COLO829 (cell line): Measurements from ENCODE around the gene SSH2.
"Not testable (repeated sequence)": the region's sequence is repeated elsewhere in the genome, so short reads cannot be mapped to it uniquely, and the experiment has no call there.

Experiments used
- DNase-seq: peaks from one replicate; pipeline ENCODE4 v3.0.0; 2012; ENCODE audit warnings: low spot score

The SSH2 gene

DNA sequence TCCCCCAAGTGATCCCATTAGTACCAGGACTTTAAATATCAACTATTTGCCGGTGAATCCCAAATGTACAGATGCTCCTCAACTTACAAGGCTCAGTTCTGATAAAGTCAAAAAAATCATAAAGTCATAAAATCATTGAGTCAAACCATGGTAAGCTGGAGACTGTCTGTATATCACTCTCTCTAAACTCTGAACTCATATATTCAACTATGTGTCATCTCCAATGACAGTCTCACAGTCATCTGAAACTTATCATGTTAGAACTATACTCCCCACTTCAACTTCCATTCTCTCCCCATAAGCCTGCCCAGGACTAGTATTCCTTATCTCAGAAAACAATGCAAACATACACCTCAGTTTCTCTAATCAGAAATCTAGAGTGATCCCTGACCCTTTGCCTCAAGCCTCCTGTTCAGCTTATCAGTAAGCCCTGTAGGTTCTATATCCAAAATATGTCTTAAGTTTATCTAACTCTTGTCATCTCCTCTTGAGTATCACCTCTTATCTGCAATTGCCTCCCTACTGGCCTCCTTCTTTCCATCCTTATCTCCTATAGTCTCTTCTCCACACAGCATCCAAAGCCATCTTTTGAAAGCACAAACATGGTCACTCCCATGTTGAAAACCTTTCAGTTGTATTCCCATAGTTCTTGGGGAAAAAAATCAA lies 55.0 kb downstream of the SSH2 start:
- no peak for DNase-seq

DNA sequence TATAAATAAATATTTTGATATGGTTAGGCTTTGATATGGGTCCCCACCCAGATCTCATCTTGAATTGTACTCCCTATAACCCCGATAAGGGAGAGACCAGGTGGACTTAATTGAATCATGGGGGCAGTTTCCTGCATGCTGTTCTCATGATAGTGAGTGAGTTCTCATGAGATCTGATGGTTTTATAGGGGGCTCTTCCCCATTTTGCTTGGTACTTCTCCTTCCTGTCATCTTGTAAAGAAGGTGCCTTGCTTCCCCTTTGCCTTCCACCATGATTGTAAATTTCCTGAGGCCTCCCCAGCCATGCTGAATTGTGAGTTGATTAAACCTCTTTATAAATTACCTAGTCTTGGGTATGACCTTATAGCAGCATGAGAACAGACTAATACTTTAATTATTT lies 55.7 kb downstream of the SSH2 start:
- not testable (repeated sequence) for DNase-seq

GRCh38 chr17:29873476-29873875 lies 56.6 kb downstream of the SSH2 start:
- no peak for DNase-seq

DNA sequence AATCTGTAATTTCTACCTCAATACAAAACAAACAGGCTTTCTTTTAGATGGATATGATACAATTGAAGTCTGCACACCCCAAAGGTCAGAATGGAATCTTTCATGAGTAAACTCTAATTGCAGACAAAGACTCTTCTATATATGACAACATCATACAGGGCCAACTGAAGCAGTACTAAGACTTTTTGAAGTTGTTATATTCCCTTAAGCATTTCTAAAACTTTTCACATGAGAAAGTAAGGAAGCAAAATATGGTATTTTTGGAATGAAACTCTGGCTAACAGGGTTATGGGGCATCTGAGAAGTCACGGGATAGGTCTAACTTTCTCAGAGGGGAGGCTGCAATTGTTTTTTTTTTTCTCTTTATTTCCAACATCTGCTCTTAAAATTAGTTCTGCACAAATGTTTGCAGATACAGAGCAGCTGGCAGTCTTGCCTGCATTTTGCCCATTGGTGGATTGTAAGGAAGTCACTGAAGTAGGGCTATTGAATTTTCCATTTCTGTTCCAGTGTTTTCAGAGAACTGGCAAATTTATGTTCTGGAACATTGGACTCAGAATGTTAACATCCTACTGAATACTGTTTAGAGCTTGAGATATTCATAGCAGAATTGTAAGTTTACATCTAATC lies 59.1 kb downstream of the SSH2 start:
- peak; percentile 58 for DNase-seq

GRCh38 chr17:29867643-29868181 lies 62.3 kb downstream of the SSH2 start:
- DNase-seq: no peak

- DNase-seq: no peak
These were observed 63.2 kb downstream of the SSH2 start for GRCh38 chr17:29866746-29867404.

GRCh38 chr17:29864615-29865014 lies 65.4 kb downstream of the SSH2 start:
- DNase-seq: no peak

DNA sequence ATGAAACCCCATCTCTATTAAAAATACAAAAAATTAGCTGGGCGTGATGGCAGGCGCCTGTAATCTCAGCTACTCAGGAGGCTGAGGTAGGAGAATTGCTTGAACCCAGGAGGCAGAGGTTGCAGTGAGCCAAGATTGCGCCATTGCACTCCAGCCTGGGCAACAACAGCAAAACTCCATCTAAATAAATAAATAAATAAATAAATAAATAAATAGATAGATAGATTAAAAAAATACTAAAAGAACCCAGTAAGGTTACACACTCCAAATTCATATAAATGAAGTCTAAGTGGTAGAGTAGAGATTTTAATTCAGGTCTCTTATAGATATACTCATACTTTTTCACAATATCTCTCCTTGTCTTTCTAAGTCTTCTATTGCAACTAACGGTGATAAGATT lies 65.9 kb downstream of the SSH2 start:
- not testable (repeated sequence) for DNase-seq

DNA sequence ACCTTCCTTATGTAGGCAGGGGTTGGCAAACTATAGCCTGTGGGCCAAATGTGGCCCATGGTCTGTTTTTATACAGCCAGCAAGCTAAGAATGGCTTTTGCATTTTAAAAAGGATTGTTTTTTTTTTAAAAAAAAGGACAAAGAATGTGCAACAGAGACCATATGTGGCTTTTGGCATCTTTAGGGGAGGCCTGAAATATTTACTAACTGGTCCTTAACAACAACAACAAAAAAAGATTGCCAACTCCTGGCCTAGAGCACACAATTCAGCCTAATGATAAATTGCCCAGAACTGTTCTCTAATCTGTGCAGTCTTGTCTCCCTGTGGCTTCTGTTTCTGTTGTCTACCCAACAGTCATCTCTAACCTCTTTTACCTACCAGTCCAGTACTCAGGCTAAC lies 67.1 kb downstream of the SSH2 start:
- no peak for DNase-seq

GRCh38 chr17:29862127-29862526 lies 67.9 kb downstream of the SSH2 start:
- DNase-seq: no peak

DNA sequence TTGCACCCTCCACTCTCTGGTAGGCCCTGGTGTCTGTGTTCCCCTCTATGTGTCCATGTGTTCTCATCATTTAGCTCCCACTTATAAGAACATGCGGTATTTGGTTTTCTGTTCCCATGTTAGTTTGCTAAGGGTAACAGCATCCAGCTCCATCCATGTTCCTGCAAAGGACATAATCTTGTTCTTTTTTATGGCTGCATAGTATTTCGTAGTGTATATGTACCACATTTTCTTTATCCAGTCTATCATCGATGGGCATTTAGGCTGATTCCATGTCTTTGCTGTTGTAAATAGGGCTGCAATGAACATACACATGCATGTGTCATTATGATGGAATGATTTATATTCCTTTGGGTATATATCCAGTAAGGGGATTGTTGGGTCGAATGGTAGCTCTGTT lies 70.6 kb downstream of the SSH2 start:
- not testable (repeated sequence) for DNase-seq

DNA sequence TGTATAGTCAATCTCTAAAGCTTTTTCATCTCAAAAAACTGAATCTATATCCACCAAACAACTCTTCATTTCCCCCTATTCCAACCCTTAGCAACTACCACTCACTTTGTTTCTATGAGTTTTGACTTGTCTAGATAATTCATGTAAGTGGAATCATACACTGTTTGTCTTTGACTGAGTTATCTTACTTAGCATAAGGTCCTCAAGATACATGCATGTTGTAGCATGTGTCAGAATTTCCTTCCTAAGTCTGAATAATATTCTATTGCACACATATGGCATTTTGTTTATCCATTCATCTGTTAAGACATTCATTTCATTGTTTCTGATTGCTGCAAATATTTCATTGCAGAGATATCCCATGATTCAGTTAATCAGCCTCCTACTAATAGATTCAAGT lies 72.2 kb downstream of the SSH2 start:
- no peak for DNase-seq

DNA sequence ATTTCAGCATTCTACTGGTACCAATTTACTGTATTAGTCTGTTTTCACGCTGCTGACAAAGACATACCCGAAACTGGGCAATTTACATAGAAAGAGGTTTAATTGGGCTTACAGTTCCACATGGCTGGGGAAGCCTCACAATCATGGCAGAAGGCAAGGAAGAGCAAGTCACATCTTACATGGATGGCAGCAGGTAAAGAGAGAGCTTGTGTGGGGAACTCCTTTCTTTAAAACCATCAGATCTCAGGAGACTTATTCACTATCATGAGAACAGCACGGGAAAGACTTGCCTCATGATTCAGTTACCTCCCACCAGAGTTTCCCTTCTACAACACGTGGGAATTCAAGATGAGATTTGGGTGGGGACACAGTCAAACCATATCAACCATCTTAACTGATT lies 72.9 kb downstream of the SSH2 start:
- not testable (repeated sequence) for DNase-seq

DNA sequence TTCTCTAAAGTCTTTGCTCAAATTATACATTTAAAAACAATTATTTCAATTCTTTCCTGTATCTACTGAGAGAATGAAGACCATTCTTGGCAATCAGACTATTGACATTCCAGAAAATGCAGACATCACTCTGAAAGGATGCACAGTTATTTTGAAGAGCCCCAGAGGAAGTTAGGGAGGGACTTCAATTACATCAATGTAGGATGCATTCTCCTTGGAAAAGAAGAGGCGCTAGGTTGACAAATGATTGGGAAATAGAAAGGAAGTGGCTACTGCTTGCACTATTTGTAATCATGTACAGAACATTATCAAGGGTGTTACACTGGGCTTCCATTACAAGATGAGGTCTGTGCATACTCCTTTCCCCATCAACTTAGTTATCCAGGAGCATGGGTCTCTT lies 74.3 kb downstream of the SSH2 start:
- no peak for DNase-seq

DNA sequence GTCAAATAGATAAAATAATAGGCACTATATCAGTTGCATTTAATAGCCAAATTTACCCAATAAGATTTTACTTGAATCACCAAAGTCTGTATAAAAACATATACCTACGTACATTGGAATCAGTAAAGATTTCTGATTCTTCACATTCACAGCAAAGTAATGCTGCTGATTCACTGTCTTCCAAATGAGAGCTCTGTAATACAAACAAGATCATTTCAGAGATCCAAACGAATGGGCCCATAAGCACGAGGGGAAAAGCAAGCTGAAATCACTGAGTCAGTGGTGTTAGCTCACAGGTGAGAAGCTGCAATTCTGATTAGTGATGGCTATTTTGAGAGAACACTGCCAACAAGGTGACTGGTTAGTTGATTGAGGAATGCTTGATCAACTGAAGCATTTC lies 81.3 kb downstream of the SSH2 start:
- no peak for DNase-seq

- DNase-seq: no peak
These were observed 82.3 kb downstream of the SSH2 start for GRCh38 chr17:29847527-29848400.

- DNase-seq: no peak
These were observed 82.9 kb downstream of the SSH2 start for GRCh38 chr17:29847118-29847517.

DNA sequence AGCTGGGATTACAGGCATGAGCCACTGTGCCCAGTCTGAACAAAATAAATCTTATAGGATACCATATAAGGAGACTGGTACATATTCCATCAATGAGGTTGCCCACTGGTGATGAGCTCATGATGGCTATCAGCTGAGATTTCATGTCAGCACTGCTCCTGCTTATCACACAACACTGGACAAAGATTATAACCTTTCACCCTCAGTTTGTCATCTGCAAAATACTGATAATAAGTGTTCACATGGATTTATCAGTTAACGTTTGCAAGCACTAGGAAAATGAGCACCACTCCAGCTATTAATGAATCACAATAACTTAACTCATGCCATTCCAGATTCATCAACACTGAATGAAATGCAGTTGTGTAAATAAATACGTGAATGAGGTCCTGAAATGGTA lies 83.7 kb downstream of the SSH2 start:
- DNase-seq: no peak

- DNase-seq: peak; percentile 23
These were observed 85.5 kb downstream of the SSH2 start for GRCh38 chr17:29844339-29845048.

- DNase-seq: no peak
These were observed 89.1 kb downstream of the SSH2 start for GRCh38 chr17:29840884-29841283.

DNA sequence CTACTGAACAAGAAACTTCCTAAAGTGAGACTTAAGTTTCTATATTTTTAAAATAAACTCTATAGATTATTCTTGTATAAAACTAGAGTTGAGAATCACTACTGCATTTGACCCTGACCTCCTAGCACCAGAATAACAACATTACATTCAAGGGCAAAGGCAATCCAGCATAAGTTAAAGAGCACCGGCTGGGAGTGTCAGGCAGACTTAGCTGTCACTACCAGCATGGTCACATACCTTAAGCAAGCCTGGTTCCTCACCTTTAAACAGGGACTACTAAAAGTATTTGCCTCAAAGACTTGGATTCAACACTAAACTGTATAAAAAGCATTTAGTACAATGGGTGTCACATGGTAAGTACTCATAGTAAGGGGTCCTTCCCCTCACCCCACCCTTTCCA lies 90.4 kb downstream of the SSH2 start:
- DNase-seq: no peak

GRCh38 chr17:29838961-29839360 lies 91.1 kb downstream of the SSH2 start:
- DNase-seq: no peak
